HG02759 (cell line): ENCODE results near the gene CCIN.
A peak's percentile ranks its signal among the peaks of the same experiment; 100 is the strongest.

Experiments
- ATAC-seq: cut with Tn5 transposase; IDR thresholded peaks from one replicate; pipeline ENCODE4 v1.9.1; 2021; ENCODE audit warnings: mild to moderate bottlenecking, moderate library complexity; ENCODE audit not compliant: unreplicated experiment

The CCIN gene

DNA sequence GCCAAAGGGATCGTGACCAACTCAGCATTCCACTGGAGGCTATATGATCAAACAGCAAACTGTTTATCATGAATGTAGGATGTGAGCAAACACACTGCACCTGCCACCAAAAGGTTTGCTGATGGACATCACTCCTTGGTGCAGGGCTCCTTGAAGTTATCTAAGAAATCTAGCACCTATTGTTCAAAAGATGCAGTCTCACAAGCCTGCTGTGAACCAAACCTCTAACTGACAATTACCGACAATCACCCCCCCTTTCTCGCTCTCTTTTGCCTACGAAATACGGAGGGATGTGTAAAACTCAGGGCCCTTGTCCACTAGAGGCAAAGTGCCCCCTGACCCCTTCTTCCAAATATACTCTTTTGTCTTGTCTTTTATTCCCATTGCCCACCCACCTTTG lies 19.0 kb downstream of the CCIN start:
- ATAC-seq: no peak

DNA sequence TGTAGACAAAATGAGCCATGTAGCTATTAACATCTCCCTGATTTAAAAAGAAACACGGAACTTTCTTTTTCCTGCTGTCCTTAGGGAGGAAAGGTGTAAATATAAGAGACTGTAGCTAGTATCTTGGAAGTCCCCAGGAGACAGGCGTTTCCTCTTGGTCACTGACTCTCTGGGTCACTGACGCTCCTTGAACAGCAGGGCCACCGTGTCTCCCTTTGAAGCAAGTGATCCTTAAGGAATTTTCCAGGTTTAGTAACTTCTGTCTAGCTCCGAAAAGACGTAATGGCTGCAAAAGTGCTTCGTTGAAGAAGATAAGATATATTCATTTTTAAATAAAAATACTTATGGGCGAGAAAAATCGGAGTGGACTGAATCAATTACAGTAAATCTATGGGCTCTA lies 20.8 kb downstream of the CCIN start:
- ATAC-seq: no peak

DNA sequence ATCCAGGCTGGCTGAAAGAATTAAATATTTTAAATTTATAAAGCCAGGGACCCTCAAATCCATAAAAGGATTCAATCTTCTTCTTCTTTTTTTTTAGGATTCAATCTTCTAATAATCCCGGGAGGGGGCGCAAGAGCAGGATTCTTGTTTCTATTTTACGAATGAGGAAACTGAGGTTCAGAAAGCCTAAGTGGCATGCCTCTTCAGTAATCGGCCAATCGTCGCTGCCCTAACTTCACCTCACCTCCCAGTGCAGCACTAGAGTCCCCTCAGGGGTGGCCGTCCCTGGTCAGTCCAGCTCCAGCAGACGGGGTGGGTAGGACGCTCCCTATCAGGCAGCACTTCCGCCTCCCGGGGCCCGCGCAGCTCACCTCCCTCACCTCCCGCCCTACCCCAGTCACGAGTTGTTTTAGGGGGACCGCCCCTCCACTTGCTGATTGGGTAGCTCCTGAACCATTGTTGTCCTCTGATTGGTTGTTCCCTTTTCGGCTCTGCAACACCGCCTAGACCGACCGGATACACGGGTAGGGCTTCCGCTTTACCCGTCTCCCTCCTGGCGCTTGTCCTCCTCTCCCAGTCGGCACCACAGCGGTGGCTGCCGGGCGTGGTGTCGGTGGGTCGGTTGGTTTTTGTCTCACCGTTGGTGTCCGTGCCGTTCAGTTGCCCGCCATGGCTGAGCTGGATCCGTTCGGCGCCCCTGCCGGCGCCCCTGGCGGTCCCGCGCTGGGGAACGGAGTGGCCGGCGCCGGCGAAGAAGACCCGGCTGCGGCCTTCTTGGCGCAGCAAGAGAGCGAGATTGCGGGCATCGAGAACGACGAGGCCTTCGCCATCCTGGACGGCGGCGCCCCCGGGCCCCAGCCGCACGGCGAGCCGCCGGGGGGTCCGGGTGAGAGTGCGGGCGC lies 21.5 kb downstream of the CCIN start, which contains the start of gene CLTA:
Gene CLTA, plus strand, starts transcription at position 534 of the 902 bp plus-strand sequence. Its CDS starts 136 bp downstream, at position 670.
- ATAC-seq: peak; percentile 99

DNA sequence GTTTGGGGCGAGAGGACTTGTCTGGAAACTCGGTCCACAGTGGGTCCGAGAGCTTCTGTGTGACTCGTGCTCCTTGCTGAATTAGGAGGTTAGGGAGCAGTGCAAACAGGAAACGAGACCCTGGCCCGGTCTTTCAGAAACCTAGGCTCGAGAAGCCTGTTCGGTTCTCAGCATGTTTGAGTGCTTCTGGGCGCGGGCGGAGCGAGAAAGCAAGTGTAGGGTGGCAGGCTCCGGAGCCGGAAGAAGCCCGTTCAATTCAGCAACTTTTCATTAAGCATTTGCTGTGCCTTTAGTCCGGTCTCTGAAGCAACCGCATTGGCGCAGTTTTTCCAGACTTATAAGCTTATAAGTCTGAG lies 22.1 kb downstream of the CCIN start:
- peak; percentile 7 for ATAC-seq

DNA sequence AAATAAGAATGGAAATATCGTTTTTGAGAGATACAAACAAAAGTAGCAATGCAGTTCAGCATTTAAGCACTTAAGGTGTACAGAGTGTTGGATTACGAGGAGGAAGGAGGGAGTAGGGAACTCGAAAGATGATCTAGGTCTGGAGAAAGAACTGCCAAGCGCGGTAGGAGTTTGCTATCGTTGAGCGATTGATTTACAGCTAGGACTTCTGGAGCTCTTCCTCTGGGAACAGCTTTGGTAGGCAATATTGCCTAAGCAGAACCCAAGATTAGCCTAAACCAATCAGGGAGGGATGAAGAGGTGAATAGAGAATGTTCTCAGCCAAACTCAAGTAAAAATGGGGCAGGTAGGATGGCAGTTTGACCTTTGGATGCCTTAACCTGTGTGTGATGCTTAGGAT lies 22.5 kb downstream of the CCIN start:
- no peak for ATAC-seq

DNA sequence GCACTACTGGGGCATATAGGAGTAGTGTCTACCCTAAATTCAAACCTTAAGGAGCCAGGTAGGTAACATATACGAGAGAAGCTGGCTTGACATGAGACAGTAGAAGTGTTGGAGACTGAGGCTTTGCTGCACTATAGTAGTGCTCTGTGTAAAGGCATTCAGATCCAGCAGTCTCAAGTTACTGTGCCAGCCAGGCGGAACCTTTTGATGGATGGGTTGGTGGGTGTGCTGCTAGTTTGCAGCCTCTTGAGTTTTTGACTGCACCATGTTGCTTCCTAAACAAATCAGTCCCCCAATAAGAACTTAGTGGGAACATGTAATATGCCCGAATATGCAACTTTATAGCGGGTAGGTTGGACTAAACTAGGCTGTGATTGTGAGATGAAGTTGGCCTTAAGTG lies 23.0 kb downstream of the CCIN start:
- no peak for ATAC-seq

DNA sequence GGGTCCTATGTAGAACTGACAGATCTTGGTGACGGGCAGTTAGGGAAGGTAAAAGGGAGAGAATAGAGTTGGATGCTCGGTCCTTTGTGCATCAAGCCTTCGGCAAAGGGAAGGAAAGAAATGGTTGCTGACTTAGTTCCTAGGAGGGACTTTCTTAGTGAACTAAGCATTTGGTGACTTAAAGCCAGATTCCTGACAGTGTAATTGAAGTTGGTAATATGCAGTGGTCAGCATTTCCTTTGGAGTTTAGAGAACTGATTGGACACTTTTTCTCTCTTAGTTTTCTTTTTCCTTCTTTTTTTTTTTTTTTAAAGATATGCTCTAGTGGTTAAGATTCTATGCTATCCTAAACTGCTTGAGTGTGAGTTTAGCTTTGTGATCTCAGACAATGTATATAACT lies 23.8 kb downstream of the CCIN start:
- no peak for ATAC-seq

DNA sequence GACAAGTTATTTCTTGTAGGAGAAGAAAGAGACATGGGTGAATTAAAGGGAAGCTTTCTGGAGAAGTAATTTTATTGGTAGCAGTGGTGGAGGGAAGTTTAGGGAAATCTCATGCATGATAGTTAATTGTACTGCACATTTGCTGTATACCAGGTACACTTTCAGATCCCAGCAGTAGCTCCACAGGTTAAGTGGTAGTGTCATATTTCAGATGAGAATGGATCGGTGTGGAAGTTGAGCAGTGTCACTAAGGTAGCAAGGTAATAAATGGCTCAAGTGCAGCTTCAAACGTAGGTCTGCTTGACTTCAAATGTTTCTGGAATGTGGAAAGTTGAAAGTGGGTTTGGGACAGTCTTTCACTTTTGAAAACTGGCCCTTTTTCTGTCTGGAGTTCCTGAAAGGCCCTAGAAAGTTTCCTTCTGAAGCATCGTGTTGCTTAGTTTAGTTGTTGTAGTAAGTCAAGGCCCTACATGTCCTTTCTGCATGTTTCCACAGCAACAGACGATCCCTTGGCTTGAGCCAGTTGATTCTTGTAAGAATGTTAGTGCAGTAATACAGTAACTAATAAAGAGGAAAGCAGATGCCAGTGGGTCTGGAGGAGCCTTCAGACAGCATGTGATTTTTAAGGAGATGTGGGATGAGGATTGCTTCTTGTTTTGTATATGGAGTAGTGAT lies 25.3 kb downstream of the CCIN start:
- no peak for ATAC-seq

DNA sequence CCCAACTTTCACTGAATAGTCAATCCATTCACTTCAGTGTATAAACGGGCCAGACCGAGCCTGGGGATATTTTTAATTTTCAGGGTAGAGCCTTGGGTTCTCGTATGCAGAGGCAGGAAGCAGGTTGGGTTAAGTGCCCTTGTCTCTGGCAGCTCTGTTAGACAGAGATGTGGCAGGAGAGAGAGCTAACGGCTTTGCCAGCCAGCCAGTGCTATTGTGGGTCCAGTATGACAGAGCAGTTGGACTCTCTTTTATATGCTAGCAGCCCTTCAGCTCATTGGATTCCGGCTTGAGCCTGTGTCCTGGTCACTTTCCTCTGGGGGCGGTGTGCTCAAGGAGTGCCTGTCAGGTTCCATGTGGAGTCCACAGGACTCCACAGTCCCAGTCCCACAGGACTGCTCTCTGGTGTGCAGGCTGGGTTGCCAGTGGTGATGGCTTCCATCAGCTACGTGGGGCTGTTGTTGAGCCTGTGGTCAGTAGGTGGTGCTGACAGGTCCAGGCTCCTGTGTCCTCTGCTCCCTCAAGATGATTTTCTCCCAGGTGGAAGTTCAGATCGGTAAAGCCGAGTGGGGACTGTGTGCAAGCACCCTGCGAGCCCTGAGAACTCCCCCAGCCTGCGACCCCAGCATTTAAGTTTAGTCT lies 35.8 kb downstream of the CCIN start:
- no peak for ATAC-seq

DNA sequence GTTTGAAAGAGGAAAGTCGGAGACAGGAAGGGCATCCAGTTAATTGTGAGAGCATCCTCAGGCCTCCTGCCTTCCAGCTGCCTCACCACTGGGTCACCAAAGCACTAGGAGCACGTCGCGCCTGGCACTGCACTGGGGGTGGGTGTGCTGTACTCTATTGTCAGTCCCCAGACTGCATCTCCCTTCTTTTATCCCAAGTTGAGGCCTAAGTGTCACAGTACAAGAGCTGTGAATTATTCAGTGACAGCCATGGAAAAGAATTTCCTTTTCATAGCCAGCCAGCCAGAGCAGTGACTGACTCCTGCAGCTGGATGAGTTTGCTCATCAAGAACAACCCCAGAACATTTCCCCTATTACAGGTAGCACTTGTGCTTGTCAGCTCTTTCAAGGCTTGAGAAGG lies 37.8 kb downstream of the CCIN start:
- ATAC-seq: no peak

DNA sequence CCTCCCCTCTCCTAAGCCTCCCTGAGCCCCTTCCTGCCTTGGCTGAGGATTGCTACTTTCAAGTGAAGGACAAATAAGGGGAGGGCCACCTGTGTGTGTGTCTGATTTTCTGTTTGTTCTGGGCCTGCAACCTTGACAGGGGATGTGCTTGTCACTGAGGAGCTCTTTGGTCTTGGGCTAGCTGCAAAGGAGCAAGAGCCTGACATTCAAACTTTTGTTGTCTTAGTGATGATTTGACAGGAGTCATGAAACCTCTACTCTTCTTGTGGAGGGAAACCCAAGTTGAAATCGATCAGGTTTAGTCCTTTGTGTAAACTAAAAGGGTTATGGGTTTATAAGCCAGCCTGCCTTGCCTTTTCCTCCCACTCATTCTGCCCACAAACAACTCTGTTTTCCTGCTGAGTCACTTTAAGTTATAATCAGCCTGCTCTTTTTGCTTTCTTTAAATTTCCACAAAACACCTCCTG lies 38.4 kb downstream of the CCIN start:
- no peak for ATAC-seq

DNA sequence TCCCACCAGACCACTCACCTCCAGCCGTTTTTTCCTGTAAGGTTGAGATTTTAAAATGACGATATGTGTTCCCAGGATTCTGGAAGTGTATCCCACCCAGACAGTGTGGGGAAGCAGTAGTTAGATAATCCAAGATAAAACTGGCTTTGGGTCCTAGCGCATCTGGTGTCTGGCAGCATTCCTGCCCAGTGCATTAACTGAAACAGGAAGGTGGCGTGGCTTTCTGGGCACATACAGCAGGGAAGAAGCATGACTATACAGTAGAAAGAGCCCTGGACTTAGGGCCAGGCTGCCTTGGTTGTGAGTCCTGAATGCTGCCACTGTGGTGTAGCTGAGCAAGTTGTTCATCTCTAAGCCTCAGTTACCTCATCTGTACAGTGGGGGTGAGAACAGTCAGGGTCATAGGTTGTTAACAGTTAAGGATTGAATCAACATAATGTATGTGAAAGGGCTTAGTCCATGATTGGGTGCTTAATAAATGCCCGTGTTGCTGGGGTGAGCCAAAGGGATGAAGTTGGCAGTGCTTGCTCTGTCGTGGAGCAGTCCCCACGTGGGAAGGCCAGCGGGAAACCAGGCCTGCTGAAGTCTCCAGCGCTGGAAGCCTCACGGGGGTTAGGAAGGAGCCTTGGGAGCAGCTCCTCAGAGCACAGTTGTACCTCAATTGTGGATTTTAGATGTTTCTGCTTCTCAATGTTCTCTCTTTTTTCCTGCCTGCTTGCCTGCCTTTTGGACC lies 39.5 kb downstream of the CCIN start:
- no peak for ATAC-seq

DNA sequence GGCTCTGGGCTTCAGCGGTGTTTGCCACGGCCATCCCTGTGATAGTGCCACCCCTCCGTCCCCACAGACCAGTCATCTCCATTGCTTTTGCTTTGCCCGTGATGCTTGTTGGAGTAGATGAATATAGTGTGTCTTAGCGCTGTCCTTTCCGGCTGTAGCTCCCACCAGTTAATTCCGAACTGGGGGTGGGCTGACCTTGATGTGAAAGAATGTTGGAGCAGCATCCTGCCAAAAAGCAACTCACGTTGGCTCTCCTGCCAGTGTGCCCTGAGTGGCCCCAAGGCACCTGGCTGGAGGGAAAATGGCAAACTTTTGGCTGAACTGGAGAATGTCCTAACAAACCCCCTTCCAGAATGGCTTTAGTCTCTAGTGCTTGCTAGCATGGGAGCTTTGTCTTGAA lies 41.5 kb downstream of the CCIN start:
- no peak for ATAC-seq

DNA sequence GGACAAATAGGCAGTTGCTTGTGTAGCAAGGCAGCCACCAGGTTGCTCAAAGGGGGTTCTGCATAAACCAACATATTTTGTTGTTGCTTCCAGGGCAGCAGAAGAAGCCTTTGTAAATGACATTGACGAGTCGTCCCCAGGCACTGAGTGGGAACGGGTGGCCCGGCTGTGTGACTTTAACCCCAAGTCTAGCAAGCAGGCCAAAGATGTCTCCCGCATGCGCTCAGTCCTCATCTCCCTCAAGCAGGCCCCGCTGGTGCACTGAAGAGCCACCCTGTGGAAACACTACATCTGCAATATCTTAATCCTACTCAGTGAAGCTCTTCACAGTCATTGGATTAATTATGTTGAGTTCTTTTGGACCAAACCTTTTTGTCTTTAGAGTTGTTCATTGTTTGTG lies 42.3 kb downstream of the CCIN start:
- no peak for ATAC-seq

DNA sequence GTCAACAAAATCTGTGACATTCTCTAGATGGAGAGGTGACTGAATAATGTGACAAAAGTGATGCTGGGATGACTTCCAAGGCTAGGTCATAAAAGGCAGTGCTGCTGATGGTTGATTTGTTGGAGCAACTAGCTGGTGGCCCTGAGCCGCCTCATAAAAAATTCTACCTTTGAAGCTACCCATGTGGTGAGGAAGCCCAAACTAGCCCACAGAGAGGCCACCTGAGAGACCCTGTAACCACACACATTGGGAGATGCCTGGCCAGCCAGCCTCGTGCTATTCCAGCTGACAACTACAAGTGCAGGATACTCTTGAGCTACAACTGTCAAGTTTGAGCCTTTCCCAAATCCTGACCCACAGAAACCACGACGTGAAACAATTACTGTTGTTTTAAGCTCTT lies 44.2 kb downstream of the CCIN start:
- no peak for ATAC-seq

DNA sequence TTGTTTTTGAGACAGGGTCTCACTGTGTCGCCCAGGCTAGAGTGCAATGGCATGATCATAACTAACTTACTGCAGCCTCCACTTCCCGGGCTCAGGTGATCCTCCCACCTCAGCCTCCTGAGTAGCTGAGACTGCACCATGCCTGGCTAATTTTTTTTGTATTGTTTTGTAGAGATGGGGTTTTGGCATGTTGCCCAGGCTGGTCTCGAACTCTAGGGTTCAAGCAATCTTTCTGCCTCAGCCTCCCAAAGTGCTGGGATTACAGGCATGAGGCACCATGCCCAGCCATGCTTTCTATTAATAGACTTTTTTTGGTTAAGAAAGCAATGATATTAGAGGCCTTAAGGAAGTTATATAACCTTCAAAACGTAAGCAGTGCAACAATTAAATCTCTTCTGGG lies 44.8 kb downstream of the CCIN start:
- no peak for ATAC-seq

DNA sequence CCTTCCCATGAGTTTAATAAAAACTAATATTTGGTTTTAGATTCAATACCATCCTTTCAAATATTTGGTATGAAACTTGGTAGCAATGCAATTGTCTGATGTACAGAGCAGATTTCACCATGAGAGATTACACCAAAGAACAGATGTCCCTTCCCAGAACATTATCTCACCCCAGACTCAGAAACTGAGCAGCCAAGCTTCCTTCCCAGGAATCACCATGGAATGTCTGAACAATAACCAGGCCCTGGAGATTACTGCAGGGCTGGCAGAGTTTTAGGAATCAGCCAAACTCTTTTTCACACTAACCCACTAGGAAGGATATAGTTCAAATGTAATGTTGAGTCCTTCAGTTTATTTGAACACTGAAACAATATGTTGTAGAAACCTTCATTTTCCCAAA lies 45.4 kb downstream of the CCIN start:
- ATAC-seq: no peak

DNA sequence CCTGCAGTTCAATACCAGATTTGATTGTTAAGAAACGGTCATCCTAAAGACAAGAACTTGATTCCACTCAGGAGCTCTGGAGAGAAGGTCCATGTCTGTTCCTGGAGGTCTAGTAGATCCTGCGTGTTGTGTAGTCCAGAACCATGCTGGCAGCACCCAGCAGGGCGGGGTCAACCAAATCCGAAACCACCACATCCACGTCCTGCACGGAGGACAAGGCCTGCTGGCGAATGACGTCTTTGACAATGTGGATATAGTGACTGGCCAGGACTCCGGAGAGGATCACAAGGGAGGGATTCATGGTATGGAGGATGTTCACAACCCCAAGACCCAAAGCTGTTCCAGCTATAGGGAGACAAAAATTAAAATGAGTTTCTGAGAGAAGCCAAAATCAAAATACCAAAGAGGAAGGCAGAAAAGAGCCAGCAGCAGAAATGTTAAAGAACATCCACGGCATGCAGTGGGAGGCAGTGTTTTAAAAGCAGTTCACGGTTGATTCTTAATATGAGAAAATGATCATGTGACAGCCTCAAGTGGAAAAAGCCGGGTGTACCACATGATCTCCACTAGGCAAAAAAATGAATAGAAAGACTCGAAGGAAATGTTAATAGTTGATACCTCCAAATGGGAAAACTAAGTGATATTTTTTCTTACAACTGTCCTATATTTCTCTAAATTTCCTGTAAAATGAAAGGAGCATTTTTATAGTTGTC lies 48.2 kb downstream of the CCIN start:
- ATAC-seq: no peak

DNA sequence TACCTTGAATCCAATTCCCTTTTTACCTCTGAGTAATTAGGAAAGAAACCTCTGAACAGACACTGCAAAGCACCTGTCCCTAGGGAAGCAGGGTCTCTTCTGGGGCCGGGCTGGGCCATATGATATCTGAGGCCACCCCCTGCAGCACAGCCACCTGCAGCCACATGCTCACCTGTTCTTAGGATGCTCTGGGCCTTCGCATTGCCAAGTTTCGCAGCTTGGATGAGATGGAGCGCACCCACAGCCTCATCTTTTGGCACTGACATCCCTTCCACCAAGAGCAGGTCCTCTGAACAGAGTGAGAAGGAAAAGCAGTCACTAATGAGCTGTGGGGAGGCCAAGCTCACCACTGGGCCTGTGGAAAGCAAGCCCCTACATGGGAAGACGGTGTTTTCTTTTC lies 48.8 kb downstream of the CCIN start:
- no peak for ATAC-seq

DNA sequence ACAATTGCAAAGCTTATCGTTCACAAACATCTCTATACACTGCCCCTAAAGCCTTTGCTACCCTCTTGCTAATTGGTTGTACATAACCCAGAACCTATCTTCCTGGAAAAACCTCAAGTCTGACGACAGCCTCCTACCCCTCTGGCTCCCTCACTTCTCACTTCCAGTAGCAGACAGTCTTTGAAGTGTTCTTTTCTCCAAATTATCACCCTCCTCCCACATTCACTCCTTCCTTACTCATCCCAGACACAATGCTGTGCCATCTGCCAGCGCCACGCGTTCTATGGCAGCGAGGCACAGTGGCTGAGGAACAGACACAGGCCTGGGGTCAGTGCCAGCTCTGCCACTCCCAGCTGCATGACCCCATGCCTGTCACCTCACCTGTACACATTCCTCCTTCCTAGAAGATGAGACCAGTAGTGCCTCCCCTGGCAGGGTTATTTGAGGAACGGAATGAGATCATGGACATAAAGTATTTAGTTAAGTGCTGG lies 49.3 kb downstream of the CCIN start:
- ATAC-seq: no peak
